Measurements from ENCODE around the gene GIT1. TPM values are rescaled to one million over a fixed set of nuclear protein-coding genes. Genes with fewer than 3 reads are reported as not detected.

The GIT1 gene
- total and polyA plus RNA-seq, 2 donors (not counting 1 experiment from before 2014, with no cell fraction given) = 12.4 to 20.1 TPM

GRCh38 chr17:29557739-29558116, 31.7 kb downstream of the GIT1 start:
- Histone ChIP-seq H3K9ac (ENCODE audit: insufficient read depth, low read length) (no peak overlapping the region), H2AFZ (ENCODE audit: low read length) (no peak overlapping the region), H4K20me1 (ENCODE audit: control insufficient read depth, extremely low read depth, insufficient read depth, low read length) (no peaks in the 10 kb centered on the region), H3K4me3 (replicated peaks in 1 of 4; ENCODE audit: control extremely low read depth in 1 of 4, insufficient read depth in 1 of 4, low read depth in 3 of 4, low read length in 4 of 4) (no peak overlapping the region), H3K9me3 (ENCODE audit: control insufficient read depth, insufficient read depth, low read depth, low read length) (no peaks in the 10 kb centered on the region), H3K27ac (ENCODE audit: insufficient read depth, low read length) (no peak overlapping the region), H3K4me1 (ENCODE audit: control insufficient read depth, extremely low read depth, insufficient read depth, low read length) (no peaks in the 10 kb centered on the region), H3K4me2 (ENCODE audit: extremely low read depth, insufficient read depth, low read length) (no peak overlapping the region), H3K79me2 (ENCODE audit: control insufficient read depth, insufficient read depth, low read length) (no peaks in the 10 kb centered on the region), H3K27me3 (ENCODE audit: control insufficient read depth, insufficient read depth, low read length) (no peaks in the 10 kb centered on the region), H3K36me3 (ENCODE audit: control insufficient read depth, insufficient read depth, low read length) (peaks cover 2% of the 10 kb centered on the region)
- DNase-seq (ENCODE audit: low read depth in 2 of 2) = no peak
- no peak for TF ChIP-seq EZH2 (IDR thresholded peaks at IDR 0.05; ENCODE audit: low read length, missing control alignments)
- no peak for TF ChIP-seq CTCF (conservative IDR thresholded peaks at IDR 0.05 in 1 of 2, IDR thresholded peaks at IDR 0.05 in 1 of 2; ENCODE audit: low read depth in 1 of 2, low read length in 2 of 2)

GRCh38 chr17:29557085-29557738, 32.2 kb downstream of the GIT1 start:
- H3K79me2 ChIP-seq (ENCODE audit: control insufficient read depth, insufficient read depth, low read length) = no peaks in the 10 kb centered on the region
- H3K4me2 ChIP-seq (ENCODE audit: extremely low read depth, insufficient read depth, low read length) = no peak overlapping the region

GRCh38 chr17:29555840-29556239, 33.6 kb downstream of the GIT1 start:
- Histone ChIP-seq H3K27ac (ENCODE audit: insufficient read depth, low read length) (no peak overlapping the region), H3K27me3 (ENCODE audit: control insufficient read depth, insufficient read depth, low read length) (no peaks in the 10 kb centered on the region), H3K4me1 (ENCODE audit: control insufficient read depth, extremely low read depth, insufficient read depth, low read length) (no peaks in the 10 kb centered on the region), H3K4me2 (ENCODE audit: extremely low read depth, insufficient read depth, low read length) (no peak overlapping the region), H3K9me3 (ENCODE audit: control insufficient read depth, insufficient read depth, low read depth, low read length) (no peaks in the 10 kb centered on the region), H4K20me1 (ENCODE audit: control insufficient read depth, extremely low read depth, insufficient read depth, low read length) (no peaks in the 10 kb centered on the region), H3K4me3 (replicated peaks in 1 of 4; ENCODE audit: control extremely low read depth in 1 of 4, insufficient read depth in 1 of 4, low read depth in 3 of 4, low read length in 4 of 4) (no peak overlapping the region), H3K79me2 (ENCODE audit: control insufficient read depth, insufficient read depth, low read length) (no peaks in the 10 kb centered on the region), H3K36me3 (ENCODE audit: control insufficient read depth, insufficient read depth, low read length) (no peaks in the 10 kb centered on the region), H2AFZ (ENCODE audit: low read length) (no peak overlapping the region), H3K9ac (ENCODE audit: insufficient read depth, low read length) (no peak overlapping the region)
- TF ChIP-seq EZH2 (IDR thresholded peaks at IDR 0.05; ENCODE audit: low read length, missing control alignments) = no peak
- no peak for TF ChIP-seq CTCF (conservative IDR thresholded peaks at IDR 0.05 in 1 of 2, IDR thresholded peaks at IDR 0.05 in 1 of 2; ENCODE audit: low read depth in 1 of 2, low read length in 2 of 2)
- DNase-seq (ENCODE audit: low read depth in 2 of 2) = no peak

More at GRCh38 chr17:29557085-29557738, 32.2 kb downstream of the GIT1 start:
- no peak overlapping the region for H3K27ac ChIP-seq (ENCODE audit: insufficient read depth, low read length)
- H3K4me1 ChIP-seq (ENCODE audit: control insufficient read depth, extremely low read depth, insufficient read depth, low read length) = no peaks in the 10 kb centered on the region
- H3K27me3 ChIP-seq (ENCODE audit: control insufficient read depth, insufficient read depth, low read length) = no peaks in the 10 kb centered on the region
- no peaks in the 10 kb centered on the region for H3K36me3 ChIP-seq (ENCODE audit: control insufficient read depth, insufficient read depth, low read length)
- no peaks in the 10 kb centered on the region for H4K20me1 ChIP-seq (ENCODE audit: control insufficient read depth, extremely low read depth, insufficient read depth, low read length)
- TF ChIP-seq EZH2 (IDR thresholded peaks at IDR 0.05; ENCODE audit: low read length, missing control alignments) = no peak
- TF ChIP-seq CTCF (conservative IDR thresholded peaks at IDR 0.05 in 1 of 2, IDR thresholded peaks at IDR 0.05 in 1 of 2; ENCODE audit: low read depth in 1 of 2, low read length in 2 of 2) = no peak
- peak in 1 of 2 donors; percentile 72 for DNase-seq (ENCODE audit: low read depth in 2 of 2)
- no peak overlapping the region for H2AFZ ChIP-seq (ENCODE audit: low read length)
- no peak overlapping the region for H3K9ac ChIP-seq (ENCODE audit: insufficient read depth, low read length)
- H3K4me3 ChIP-seq (replicated peaks in 1 of 4; ENCODE audit: control extremely low read depth in 1 of 4, insufficient read depth in 1 of 4, low read depth in 3 of 4, low read length in 4 of 4) = no peak overlapping the region
- no peaks in the 10 kb centered on the region for H3K9me3 ChIP-seq (ENCODE audit: control insufficient read depth, insufficient read depth, low read depth, low read length)

Data from fibroblast of lung (primary cell).